ENCODE data around the gene TGM5. TPM values are rescaled to one million over a fixed set of nuclear protein-coding genes. Genes with fewer than 3 reads are reported as not detected.

Gene TGM5
- total RNA-seq, 1 experiment from 2014 or later = not detected

DNA sequence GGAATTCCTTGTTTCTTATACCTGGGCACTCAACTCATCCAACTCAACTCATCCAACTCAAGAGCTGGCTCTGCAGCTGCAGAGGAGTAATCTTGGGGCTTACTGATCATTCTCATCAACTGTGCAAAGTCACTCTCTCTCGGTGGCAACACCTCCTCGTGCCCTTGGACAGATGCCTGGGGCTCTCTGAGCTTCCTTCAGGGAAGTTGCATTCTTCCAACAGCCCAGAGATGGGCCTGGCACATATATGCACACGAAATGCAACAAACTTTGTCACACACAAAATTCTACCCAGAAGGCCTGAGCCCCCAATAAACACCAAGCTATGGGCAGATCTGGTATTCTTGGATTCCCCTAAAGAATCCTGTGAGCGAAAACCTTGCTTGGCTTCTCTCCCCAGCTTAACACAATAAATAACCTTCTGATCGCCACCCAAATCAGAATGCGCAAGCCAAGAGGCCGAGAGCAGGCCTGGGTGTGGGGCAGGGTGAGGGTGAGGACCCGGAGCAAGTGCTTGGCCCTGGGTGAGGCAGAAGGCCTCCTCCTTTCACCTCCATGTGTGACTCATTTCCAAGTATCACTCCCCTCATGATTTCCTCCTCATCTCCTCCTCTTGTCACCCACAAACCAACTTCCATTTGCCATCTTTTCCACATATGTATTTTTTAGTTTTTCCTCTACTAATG, 15.4 kb downstream of the TGM5 start:
- ATAC-seq (no peak), DNase-seq (ENCODE audit: low spot score) (no peak)
- no peak overlapping the region for H3K27ac Mint-ChIP-seq
- ChIA-PET CTCF (interaction anchor here (0.8 to 1.2 kb wide), 3 partner anchors 17 to 32 kb away, joined by 3 to 4 read pairs (median 3); no protein-coding TSS in a partner anchor), POLR2A (no interaction called here)
- no peaks in the 10 kb centered on the region for H3K36me3 Mint-ChIP-seq
- H3K9me3 Mint-ChIP-seq = no peaks in the 10 kb centered on the region
- no peaks in the 10 kb centered on the region for H3K4me1 Mint-ChIP-seq
- H3K4me3 Mint-ChIP-seq = no peak overlapping the region
- no peak for TF ChIP-seq FOXP1 (CRISPR knock-in tag; IDR thresholded peaks at IDR 0.05; ENCODE audit: borderline replicate concordance)
- TF ChIP-seq MYBL2 (CRISPR knock-in tag; IDR thresholded peaks at IDR 0.05) = no peak
- TF ChIP-seq, protein P1, sequence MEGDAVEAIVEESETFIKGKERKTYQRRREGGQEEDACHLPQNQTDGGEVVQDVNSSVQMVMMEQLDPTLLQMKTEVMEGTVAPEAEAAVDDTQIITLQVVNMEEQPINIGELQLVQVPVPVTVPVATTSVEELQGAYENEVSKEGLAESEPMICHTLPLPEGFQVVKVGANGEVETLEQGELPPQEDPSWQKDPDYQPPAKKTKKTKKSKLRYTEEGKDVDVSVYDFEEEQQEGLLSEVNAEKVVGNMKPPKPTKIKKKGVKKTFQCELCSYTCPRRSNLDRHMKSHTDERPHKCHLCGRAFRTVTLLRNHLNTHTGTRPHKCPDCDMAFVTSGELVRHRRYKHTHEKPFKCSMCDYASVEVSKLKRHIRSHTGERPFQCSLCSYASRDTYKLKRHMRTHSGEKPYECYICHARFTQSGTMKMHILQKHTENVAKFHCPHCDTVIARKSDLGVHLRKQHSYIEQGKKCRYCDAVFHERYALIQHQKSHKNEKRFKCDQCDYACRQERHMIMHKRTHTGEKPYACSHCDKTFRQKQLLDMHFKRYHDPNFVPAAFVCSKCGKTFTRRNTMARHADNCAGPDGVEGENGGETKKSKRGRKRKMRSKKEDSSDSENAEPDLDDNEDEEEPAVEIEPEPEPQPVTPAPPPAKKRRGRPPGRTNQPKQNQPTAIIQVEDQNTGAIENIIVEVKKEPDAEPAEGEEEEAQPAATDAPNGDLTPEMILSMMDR (IDR thresholded peaks at IDR 0.05) = no peak
- no peak for TF ChIP-seq TEAD1 (CRISPR knock-in tag; IDR thresholded peaks at IDR 0.05)
- no peaks in the 10 kb centered on the region; the same call in 1 of the 2 replicates for H3K27me3 Mint-ChIP-seq (ENCODE audit: low read depth)

DNA sequence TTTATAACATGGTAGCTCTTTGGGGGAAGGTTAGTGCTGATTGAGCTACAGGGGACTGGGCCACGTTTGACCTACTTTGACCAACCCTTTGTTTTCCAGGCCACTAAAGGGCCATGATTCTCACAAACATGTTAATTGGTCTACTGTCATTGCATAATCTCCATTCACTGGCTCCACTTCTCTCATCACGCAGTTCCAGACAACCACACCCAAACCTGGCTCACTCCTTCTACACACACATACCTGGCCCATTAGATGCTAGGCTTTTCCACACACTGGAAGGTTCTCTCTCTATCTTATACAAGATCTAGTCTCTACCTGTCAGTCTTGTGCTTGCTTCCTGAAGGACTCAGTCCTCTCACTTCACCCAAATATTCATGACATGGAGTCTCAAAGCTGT, 15.9 kb downstream of the TGM5 start:
- Mint-ChIP-seq H3K27ac (no peak overlapping the region), H3K36me3 (no peaks in the 10 kb centered on the region), H3K4me3 (no peak overlapping the region), H3K9me3 (no peaks in the 10 kb centered on the region), H3K27me3 (ENCODE audit: low read depth) (no peaks in the 10 kb centered on the region; the same call in 1 of the 2 replicates), H3K4me1 (no peaks in the 10 kb centered on the region)
- CTCF ChIA-PET = interaction anchor here (0.8 to 1.2 kb wide), 3 partner anchors 17 to 32 kb away, joined by 3 to 4 read pairs (median 3); no protein-coding TSS in a partner anchor
- ATAC-seq = no peak
- TF ChIP-seq, protein P2, sequence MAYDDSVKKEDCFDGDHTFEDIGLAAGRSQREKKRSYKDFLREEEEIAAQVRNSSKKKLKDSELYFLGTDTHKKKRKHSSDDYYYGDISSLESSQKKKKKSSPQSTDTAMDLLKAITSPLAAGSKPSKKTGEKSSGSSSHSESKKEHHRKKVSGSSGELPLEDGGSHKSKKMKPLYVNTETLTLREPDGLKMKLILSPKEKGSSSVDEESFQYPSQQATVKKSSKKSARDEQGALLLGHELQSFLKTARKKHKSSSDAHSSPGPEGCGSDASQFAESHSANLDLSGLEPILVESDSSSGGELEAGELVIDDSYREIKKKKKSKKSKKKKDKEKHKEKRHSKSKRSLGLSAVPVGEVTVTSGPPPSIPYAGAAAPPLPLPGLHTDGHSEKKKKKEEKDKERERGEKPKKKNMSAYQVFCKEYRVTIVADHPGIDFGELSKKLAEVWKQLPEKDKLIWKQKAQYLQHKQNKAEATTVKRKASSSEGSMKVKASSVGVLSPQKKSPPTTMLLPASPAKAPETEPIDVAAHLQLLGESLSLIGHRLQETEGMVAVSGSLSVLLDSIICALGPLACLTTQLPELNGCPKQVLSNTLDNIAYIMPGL (CRISPR knock-in tag; IDR thresholded peaks at IDR 0.05) = no peak
- TF ChIP-seq ZNF423 (CRISPR knock-in tag; IDR thresholded peaks at IDR 0.05) = no peak
- TF ChIP-seq, protein P3, sequence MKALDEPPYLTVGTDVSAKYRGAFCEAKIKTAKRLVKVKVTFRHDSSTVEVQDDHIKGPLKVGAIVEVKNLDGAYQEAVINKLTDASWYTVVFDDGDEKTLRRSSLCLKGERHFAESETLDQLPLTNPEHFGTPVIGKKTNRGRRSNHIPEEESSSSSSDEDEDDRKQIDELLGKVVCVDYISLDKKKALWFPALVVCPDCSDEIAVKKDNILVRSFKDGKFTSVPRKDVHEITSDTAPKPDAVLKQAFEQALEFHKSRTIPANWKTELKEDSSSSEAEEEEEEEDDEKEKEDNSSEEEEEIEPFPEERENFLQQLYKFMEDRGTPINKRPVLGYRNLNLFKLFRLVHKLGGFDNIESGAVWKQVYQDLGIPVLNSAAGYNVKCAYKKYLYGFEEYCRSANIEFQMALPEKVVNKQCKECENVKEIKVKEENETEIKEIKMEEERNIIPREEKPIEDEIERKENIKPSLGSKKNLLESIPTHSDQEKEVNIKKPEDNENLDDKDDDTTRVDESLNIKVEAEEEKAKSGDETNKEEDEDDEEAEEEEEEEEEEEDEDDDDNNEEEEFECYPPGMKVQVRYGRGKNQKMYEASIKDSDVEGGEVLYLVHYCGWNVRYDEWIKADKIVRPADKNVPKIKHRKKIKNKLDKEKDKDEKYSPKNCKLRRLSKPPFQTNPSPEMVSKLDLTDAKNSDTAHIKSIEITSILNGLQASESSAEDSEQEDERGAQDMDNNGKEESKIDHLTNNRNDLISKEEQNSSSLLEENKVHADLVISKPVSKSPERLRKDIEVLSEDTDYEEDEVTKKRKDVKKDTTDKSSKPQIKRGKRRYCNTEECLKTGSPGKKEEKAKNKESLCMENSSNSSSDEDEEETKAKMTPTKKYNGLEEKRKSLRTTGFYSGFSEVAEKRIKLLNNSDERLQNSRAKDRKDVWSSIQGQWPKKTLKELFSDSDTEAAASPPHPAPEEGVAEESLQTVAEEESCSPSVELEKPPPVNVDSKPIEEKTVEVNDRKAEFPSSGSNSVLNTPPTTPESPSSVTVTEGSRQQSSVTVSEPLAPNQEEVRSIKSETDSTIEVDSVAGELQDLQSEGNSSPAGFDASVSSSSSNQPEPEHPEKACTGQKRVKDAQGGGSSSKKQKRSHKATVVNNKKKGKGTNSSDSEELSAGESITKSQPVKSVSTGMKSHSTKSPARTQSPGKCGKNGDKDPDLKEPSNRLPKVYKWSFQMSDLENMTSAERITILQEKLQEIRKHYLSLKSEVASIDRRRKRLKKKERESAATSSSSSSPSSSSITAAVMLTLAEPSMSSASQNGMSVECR (CRISPR knock-in tag; IDR thresholded peaks at IDR 0.05; ENCODE audit: borderline replicate concordance) = no peak
- TF ChIP-seq, protein P4, sequence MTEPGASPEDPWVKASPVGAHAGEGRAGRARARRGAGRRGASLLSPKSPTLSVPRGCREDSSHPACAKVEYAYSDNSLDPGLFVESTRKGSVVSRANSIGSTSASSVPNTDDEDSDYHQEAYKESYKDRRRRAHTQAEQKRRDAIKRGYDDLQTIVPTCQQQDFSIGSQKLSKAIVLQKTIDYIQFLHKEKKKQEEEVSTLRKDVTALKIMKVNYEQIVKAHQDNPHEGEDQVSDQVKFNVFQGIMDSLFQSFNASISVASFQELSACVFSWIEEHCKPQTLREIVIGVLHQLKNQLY (CRISPR knock-in tag; IDR thresholded peaks at IDR 0.05) = no peak
- TF ChIP-seq, protein P5, sequence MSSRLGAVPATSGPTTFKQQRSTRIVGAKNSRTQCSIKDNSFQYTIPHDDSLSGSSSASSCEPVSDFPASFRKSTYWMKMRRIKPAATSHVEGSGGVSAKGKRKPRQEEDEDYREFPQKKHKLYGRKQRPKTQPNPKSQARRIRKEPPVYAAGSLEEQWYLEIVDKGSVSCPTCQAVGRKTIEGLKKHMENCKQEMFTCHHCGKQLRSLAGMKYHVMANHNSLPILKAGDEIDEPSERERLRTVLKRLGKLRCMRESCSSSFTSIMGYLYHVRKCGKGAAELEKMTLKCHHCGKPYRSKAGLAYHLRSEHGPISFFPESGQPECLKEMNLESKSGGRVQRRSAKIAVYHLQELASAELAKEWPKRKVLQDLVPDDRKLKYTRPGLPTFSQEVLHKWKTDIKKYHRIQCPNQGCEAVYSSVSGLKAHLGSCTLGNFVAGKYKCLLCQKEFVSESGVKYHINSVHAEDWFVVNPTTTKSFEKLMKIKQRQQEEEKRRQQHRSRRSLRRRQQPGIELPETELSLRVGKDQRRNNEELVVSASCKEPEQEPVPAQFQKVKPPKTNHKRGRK (CRISPR knock-in tag; IDR thresholded peaks at IDR 0.05; ENCODE audit: borderline replicate concordance) = no peak
- no peak for TF ChIP-seq ZNF232 (CRISPR knock-in tag; IDR thresholded peaks at IDR 0.05)
- TF ChIP-seq TP53 (CRISPR knock-in tag; IDR thresholded peaks at IDR 0.05) = no peak
- no peak for TF ChIP-seq IRF2 (CRISPR knock-in tag; IDR thresholded peaks at IDR 0.05; ENCODE audit: borderline replicate concordance, low read depth)
- TF ChIP-seq, protein P6, sequence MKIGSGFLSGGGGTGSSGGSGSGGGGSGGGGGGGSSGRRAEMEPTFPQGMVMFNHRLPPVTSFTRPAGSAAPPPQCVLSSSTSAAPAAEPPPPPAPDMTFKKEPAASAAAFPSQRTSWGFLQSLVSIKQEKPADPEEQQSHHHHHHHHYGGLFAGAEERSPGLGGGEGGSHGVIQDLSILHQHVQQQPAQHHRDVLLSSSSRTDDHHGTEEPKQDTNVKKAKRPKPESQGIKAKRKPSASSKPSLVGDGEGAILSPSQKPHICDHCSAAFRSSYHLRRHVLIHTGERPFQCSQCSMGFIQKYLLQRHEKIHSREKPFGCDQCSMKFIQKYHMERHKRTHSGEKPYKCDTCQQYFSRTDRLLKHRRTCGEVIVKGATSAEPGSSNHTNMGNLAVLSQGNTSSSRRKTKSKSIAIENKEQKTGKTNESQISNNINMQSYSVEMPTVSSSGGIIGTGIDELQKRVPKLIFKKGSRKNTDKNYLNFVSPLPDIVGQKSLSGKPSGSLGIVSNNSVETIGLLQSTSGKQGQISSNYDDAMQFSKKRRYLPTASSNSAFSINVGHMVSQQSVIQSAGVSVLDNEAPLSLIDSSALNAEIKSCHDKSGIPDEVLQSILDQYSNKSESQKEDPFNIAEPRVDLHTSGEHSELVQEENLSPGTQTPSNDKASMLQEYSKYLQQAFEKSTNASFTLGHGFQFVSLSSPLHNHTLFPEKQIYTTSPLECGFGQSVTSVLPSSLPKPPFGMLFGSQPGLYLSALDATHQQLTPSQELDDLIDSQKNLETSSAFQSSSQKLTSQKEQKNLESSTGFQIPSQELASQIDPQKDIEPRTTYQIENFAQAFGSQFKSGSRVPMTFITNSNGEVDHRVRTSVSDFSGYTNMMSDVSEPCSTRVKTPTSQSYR (CRISPR knock-in tag; IDR thresholded peaks at IDR 0.05) = no peak
- POLR2A ChIA-PET = no interaction called here
- DNase-seq (ENCODE audit: low spot score) = no peak

All from WTC11 (cell line).